ENCODE data around the gene CHST7. TPM values are rescaled to one million over a fixed set of nuclear protein-coding genes. Genes with fewer than 3 reads are reported as not detected.

CHST7 gene
- total and polyA plus RNA-seq, 10 of the 15 experiments (the other 5 are each of a cell fraction or from before 2014, with no cell fraction given), result 0.58 to 11.0 (median 5.4) TPM

GRCh38 chrX:46634577-46634976 lies 61.0 kb downstream of the CHST7 start (continued):
- peak in 1 of 2 experiments; percentile 60; a peak in 1 of 4 replicates for TF ChIP-seq ETV6 (conservative IDR thresholded peaks at IDR 0.05 in 1 of 2, IDR thresholded peaks at IDR 0.05 in 1 of 2; ENCODE audit: borderline replicate concordance in 1 of 2, low read depth in 1 of 2)
- 0 out of 2 replicates have a peak, but pooled peaks have one; percentile 20 for TF ChIP-seq IRF4 (IDR thresholded peaks at IDR 0.05; ENCODE audit: low read depth, low read length)
- TF ChIP-seq ZNF217 (IDR thresholded peaks at IDR 0.05), result no peak
- TF ChIP-seq IKZF2 (IDR thresholded peaks at IDR 0.05), result peak; percentile 76 to 80
- peak; percentile 53; the same call in 1 of the 2 replicates for TF ChIP-seq RUNX3 (IDR thresholded peaks at IDR 0.05; ENCODE audit: low read length)
- peak; percentile 68 for TF ChIP-seq RELB (IDR thresholded peaks at IDR 0.05; ENCODE audit: low read depth)
- no peak for TF ChIP-seq HSF1 (IDR thresholded peaks at IDR 0.05; ENCODE audit: low read depth, low read length)
- TF ChIP-seq MTA2 (IDR thresholded peaks at IDR 0.05; ENCODE audit: low read depth), result peak; percentile 69
- no peak for TF ChIP-seq SMC3 (IDR thresholded peaks at IDR 0.05; ENCODE audit: borderline replicate concordance, low read length)
- peak; percentile 61; the same call in 1 of the 2 replicates for TF ChIP-seq IKZF1 (conservative IDR thresholded peaks at IDR 0.05)

Data from GM12878 (cell line).